GM18873 (cell line): Measurements from ENCODE around the gene MX2.
"Not testable (repeated sequence)": the region's sequence is repeated elsewhere in the genome, so short reads cannot be mapped to it uniquely, and the experiment has no call there.

ENCODE experiments used
- ATAC-seq: cut with Tn5 transposase; IDR thresholded peaks from one replicate; pipeline ENCODE4 v1.9.1; 2021; ENCODE audit warnings: mild to moderate bottlenecking, moderate library complexity, moderate number of reproducible peaks; ENCODE audit not compliant: unreplicated experiment, low FRiP score

Gene MX2

DNA sequence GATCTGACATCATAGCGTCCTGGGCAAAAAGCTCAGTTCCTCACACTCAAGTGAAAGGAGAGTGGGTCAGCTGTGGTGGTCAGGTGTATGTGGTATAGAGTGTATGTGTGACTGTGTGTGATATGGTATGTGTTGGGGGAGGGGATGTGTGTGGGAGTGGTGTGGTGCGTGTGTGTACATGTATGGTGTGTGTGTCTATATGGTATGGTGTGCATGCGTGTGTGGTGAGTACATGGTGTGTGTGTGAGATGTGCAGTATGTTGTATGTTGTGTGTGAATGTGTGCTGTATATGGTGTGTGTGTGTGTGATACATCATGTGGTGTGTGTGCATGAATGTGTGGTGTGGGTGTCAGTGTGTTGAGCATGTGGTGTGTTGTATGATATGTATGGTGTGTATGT, 24.3 kb upstream of the MX2 start:
- no peak for ATAC-seq

DNA sequence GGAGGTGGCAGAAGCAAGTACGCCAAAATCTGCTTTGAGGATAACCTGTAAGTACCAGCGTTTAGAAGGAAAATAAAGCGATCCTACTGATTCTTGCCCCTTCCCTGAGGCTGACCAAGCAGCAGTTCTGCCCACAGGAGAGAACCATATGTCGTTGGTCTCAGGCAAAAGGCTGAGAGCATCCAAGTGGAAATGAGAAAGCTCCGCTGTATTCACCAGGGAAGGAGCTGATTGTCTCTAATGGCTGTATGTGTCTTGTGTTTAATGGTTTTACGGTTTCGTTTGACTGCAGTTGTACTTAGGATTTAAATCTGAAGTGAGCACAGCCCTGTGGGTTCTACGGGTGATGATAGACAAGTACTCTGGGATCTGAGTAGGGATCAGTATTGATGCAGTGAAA, 23.4 kb upstream of the MX2 start:
- ATAC-seq = no peak

DNA sequence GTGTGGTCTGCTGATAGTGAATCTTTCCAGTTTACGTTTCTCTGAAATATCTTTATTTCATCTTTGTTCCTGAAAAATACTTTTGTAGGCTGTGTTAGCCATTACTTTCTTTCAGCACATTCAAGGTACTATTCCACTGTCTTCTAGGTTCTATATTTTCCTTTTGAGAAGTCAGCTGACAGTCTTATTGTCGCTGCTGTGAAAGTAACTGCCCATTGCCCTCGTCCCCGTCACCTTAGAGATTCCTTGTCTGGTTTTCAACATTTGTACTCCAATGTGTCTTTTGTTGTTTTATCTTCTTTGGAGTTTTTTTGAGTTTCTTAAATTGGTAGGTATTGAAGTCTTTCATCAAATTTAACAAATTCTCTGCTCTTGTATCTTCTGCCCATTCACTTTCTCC, 19.8 kb upstream of the MX2 start:
- no peak for ATAC-seq

DNA sequence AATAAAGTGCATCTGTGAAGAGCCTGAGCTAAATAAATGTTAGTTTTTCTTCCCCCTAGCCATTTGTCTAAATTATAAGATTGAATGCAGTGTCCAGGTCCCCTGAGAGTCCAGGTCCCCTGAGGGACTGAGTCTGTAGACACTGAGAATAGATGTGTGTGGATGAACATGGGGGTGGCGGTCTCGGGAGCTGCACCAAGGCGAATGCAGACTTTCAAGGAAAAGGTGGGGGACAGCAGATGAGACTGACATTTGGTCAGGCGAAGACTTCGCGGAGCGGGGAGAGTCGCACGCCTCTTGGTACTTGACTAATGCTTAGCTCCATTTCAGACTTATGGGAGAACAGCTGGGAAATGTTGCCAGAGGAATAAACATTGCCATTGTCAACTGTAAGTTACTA, 17.7 kb upstream of the MX2 start:
- ATAC-seq = no peak

DNA sequence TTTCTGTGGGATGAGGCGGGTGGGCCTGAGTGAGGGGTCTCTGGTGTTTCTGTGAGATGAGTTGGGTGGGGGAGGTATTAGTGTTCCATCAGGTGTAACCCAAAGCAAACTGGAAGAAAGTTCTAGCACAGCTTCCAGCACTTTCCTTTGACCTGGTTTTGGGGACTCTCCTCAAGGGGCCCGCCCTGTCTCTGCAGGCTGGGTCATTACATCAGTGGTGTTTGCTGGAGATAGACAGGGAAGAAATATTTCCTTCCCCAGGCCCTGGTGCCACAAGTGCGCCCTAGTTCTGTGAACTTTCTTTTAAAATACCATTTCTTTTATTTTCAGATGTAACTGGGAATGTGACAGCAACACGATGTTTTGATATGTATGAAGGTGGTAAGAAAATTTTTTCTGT, 16.5 kb upstream of the MX2 start:
- no peak for ATAC-seq

DNA sequence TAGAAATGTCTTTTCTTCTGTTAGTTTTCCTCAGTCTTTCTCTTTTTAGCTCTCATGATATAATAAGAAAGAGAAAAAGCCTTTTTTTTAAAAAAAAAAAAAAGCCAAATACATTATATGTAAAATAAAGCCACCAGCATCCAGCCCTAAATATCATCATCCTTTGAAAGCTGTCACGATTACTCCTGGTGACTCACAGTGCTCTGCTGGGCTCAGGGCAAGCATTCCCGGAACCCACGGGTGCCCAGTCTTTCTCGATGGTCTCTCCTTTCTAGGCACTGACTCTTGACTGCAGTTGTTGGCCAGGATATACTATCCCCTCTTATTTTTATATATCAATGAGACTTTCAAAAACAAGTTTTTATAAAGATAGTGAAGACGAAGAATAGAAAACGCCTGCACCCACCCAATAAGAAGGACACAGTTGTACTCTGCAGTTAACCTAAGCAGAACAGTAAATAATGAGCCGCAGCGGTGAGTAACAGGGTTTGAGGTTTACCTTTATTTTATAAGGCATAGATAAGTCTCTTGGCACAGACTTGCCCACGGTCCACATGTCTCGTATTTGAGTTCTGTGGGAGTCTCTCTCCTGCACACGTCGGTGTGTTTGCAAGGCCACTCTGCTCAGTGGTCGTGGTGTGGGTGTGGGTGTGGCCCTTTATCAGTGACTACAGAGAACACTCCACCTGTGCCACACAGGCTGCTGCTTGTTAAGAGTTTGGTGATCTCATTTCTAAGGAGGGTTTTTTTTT, 15.7 kb upstream of the MX2 start:
- ATAC-seq = no peak

DNA sequence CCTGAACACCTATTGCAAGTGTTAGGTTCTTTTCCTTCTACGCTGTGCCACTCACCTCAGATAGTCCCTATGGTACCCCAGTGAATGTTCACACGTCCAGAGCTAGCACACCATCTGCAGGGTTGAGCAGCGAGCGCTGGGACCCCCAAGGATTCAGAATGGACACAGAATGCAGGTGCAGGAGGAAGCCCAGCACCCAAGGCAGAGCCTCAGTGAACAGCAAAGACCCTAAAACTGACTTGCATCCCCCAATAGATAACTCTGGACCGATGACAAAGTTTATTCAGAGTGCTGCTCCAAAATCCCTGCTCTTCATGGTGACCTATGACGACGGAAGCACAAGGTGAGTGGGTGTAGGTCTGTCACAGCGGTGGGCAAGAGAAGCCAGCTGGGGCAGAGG, 15.1 kb upstream of the MX2 start:
- no peak for ATAC-seq

DNA sequence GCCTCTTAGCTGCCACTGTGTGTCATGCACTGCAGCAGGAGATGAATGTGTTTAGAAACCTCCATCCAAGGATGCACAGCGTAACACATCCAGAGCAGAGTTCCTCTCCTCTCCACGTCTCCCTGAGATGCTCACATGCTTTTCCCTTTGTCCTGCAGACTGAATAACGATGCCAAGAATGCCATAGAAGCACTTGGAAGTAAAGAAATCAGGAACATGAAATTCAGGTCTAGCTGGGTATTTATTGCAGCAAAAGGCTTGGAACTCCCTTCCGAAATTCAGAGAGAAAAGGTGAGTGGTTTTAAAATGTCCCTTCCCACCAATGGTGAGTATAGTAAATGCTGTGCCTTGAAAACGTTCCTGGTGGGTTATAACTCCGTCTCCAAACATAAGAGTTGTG, 13.4 kb upstream of the MX2 start:
- ATAC-seq = no peak

DNA sequence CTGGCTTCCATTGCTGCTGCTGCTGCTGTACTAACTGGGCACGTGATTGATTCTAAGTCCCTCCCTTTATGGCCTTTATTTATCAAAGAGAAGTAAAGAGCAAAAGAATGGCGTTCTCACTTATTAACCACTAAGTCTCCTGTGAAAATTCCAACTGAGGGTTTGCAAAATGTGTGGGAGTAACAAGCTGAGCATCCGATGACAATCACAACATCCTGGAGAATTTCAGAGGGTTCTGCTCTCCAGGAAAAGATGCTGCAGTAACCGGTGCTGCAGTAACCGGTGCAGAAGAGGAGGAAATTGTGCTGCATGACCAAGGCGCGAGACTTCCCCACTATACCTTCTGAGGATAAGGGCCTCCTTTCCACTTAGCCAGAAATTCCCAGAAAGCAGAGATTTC, 12.7 kb upstream of the MX2 start:
- ATAC-seq = no peak

DNA sequence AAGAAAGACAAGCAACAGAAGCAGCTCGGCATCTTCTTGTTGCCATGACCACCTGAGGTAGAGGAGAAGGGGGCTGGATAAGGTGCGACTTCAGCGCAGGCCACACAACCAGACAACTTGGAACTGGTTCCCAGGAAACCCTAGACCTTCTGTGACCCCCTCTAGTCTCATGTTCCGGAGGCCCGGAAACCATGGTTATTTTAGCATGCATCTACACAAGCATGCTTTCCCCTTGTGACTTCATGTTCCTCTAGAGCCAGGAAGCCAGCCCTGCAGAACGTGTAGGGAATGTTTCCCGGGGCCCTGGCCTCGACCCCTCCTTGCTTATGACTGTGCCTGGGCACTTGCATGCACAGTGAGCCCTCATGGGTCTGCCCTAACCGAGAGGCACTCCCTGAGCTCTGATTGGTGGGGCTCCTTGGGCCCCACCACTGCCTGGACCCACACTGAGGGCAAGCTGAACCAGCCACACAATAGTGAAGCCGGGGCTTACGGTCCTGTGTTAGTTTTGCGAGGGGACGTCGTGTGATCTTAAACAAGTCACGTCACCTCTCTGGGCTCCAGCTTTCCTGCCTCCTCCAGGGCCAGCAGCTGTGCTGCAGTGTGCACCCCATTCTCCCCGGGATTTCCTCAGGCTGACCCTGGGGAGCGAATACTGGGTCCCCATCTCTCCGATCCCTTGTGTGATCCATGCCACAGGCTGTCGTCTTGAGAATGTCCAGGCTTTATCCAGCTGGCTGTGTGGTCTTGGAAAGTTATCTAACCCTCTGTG, 12.0 kb upstream of the MX2 start:
- no peak for ATAC-seq

DNA sequence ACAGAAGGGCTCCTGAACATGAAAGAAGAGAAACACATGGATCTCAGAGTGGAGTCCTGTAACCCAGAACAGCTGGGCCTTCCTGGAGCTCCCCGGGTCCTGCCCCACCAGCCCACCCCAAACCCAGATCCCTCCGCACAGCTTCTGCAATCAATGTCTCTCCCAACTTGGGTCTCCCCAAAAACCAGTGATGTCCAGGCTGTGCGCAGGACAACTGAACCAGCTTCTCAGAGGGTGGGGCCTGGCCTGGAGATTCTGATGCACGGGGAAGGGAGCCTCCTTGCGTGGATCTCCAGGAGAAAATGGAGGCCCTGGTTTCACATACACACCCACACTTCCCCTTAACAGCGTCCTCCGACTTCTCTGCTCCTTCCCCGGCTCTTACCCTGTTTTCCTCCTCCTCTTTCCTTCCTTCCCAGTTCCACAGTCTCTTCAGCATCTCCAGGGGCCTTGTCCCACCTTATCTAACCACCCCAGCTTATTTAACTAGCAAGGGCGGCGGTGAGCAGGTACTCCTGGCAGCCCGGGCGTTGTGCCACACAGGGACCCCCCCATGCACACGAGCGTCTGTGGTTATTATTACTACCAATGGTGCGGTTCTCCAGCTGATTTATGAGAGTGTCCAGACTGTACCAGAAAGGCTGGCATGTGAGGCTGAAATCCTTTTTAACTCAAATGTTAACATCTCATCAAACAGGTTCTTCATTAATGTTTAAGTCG, 11.2 kb upstream of the MX2 start:
- no peak for ATAC-seq

DNA sequence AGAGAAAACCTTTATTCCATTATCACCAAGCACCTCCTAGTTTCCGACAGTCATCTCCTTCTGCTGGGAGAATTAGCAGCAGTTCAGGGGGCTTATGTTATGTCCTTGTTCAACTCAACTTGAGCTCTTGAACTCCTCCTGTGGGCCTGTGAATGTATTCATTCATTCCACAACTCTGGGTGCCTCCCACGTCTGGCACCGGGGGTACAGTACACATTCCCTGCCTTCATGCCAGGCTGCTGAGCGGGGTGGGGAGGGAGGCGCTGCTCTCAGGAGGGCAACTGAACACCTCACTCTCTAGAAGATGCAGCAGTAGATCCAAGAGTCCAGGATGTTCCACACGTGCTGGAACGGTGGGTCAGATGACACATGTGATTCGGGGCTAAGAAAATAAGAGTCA, 4.3 kb upstream of the MX2 start:
- no peak for ATAC-seq

DNA sequence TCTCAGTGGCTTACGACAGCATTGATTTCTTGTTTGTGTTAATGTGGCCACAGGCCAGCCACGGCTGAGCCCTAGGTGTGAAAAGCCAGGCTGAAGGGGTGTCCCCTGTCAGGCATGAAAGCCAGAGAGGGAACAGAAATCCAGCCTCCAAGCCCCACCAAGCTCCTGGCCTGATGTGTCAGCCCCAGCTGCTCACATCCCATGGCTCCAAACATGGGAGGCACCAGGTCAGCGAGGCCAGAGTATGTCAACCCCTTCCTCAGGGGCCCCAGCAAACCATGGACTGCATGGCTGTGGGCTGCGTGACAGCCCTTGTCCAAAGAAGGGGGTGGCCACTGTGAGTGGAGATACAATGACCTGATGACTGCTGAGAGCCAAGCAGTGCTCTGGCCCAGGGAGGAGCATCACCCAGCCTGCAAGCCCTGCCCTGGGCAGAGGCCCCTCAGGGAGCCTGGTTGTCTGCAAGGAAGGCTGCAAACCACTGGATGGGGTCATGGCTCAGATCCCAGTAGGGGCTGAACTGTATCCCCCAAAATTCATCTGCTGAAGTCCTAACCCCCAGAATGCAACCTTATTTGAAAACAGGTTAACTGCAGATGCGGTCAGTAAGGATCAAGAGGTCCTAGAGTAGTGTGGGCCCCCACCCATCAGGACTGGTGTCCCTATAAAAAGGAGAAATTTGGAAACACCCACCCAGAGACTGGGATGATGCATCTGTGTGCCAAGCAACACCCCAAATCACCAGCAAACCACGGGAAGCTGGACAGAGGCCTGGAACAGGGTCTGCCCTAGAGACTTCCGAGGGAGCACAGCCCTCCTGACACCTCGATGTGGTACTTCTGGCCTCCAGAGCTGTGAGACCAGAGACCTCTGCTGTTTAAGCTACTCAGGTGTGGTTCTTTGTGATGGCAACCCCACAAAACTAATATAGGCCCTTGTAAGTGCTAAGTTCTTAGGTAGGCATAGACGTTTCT, 3.3 kb upstream of the MX2 start:
- no peak for ATAC-seq

DNA sequence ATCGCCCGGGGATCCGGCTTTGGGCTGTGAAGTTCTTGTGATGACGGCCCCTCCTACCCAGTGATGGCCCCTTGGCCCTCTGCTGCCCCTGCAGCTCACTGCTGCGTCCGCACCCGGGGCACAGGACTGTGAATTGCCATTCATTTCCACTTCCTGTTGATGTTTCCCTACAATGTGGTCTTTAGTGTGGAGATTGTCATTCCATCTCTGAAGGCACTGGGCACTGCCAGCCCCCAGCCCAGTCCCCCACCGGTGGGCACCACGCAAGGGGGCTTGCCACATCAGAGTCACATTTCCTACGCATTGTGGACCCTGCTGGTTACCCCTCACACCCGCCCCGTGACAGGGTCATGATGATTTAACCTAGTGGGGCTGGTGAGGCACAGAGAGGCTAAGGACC, 2.5 kb upstream of the MX2 start:
- no peak for ATAC-seq

DNA sequence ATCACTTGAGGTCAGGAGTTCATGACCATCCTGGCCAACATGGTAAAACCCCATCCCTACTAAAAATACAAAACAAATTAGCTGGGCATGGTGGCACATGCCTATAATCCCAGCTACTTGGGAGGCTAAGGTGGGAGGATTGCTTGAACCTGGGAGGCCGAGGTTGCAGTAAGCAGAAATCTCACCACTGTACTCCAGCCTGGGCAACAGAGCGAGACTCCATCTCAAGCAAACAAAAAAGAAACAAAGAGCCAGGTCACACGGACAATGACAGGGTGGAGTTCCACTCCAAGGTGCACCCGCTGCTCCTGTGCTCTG, 2.1 kb upstream of the MX2 start:
- not testable (repeated sequence) for ATAC-seq

DNA sequence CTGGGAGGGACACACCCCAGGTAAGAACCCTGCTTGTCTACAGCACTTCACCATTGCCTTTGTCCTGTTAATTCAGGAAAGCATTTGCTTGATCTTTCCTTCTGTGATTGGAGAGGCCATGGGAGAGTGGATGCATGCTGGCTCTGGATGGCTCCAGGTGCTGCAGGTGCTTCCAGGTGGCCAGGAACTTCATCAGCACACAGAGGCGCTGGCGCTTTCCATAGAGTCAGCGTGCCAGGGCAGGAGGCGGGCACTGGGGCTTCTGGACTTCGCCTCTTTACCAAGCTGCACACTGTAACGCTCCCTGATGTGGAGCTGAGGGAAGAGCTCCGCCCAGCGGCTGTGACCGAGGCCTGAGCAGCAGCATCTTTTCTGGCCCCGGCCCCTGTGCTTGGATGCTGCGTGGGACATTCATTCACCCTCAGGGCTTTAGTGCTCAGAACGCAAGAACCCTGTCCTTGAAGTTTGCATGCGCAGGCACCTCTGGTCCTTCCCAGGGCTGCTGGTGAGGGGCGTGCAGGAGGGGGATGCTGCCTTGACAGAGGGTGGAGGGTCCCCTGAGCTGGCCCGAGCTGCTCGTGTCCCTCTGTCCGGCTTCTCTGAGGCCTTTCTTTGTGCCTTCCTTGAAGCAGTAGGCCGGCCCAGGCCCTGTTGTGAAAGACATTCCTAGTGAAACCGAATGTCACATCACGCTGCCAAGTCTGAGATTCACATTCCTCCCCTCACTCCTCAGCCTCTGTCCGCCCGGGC, 1.6 kb upstream of the MX2 start:
- ATAC-seq = no peak

DNA sequence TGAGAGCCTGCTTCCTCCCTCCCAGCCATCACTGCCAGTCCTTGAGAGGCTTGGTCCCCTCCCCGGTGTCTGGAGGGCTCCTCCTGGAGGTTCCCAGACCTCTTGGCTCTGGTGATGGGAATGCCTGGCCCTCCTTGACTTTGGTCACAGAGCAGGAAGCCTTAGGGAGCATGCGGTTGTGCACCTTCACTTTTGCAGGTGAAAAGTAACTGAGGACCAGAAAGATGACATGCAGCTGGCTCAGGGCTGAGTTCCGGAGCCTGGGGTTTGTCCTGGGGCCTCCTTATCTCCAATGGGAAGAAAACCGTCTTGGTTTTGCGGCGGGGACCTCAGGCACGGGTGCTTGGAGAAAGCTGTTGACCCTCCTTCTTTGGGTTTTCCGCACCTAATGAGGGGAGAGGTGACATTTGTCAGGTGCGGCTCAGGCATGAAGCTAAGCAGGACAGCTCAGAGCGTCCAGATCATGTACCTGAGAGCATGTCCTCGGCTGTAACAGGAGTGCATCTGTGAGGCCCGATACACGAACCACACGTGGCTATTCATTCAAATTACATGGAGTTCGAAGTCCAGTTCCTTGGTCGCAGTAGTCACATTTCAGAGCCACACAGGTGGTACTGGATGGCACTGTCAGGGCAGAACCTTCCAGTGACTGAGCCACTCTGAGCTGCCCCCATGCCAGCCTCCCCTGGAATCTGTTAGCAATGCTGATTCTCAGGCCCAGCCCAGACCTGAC, 608 bp upstream of the MX2 start:
- no peak for ATAC-seq

DNA sequence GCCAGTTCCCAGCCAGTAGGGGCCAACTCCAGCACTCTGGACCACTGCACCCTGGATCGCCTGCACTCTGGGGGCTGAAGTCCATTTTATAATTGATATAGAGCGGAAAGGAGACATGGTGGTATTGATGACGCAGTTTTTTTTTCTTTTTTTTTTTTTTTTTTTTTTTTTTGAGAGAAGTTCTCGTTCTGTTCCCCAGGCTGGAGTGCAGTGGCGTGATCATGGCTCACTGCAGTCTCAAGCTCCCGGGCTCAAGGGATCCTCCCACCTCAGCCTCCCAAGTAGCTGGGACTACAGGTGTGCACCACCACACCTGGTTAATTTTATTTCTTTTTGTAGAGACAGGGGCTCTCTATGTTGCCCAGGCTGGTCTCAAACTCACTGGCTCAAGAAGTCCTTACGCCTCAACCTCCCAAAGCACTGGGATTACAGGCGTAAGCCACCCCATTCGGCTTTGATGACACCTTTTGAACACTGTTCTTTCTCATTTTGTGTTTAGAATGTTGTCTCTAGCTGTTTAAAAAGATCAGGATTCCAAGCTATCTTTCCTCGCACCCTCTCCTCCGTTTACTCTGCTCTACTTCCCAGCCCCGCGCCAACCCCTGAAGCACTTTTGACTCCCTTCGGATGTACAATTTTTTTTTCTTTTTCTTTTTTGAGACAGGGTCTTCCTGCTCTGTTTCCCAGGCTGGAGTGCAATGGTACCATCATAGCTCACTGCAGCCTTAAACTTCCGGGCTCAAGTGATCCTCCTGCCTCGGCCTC, 960 bp downstream of the MX2 start:
- no peak for ATAC-seq
